Dermis blood vessel endothelial cell (primary cell): ENCODE measurements around the gene LRP1B. TPM values are rescaled to one million over a fixed set of nuclear protein-coding genes. Genes with fewer than 3 reads are reported as not detected.

ENCODE experiments used
- DNase-seq: peaks from one replicate; pipeline ENCODE4 v3.0.0; 2010
- total RNA-seq: library from RNA; depleted of rRNA; stranded (reverse); fragments of >200 nt; gene quantifications from 2 replicates; pipeline ENCODE4 v1.2.3, GENCODE V29; 2014

The LRP1B gene
- total RNA-seq, 1 donor from 2014 or later: under 0.01 TPM

GRCh38 chr2:141392517-141393213 is 738.2 kb downstream of the LRP1B start:
- peak; percentile 1 for DNase-seq

GRCh38 chr2:141386168-141386567 is 744.6 kb downstream of the LRP1B start:
- no peak for DNase-seq

- DNase-seq: no peak
Observed at GRCh38 chr2:141384676-141385075, 746.1 kb downstream of the LRP1B start.

- DNase-seq: no peak
Observed at GRCh38 chr2:141381946-141382345, 748.9 kb downstream of the LRP1B start.

GRCh38 chr2:141380008-141380979 is 750.5 kb downstream of the LRP1B start:
- DNase-seq: no peak

- no peak for DNase-seq
Observed at GRCh38 chr2:141364821-141365220, 766.0 kb downstream of the LRP1B start.

- DNase-seq: no peak
Observed at GRCh38 chr2:141362311-141362710, 768.5 kb downstream of the LRP1B start.

GRCh38 chr2:141348481-141348880 is 782.3 kb downstream of the LRP1B start:
- DNase-seq: no peak

- DNase-seq: peak; percentile 1
Observed at GRCh38 chr2:141341444-141341843, 789.4 kb downstream of the LRP1B start.

- DNase-seq: no peak
Observed at GRCh38 chr2:141331127-141331526, 799.7 kb downstream of the LRP1B start.

- DNase-seq: no peak
Observed at GRCh38 chr2:141329964-141330363, 800.9 kb downstream of the LRP1B start.

GRCh38 chr2:141323571-141323970 is 807.2 kb downstream of the LRP1B start:
- no peak for DNase-seq

GRCh38 chr2:141317986-141318385 is 812.8 kb downstream of the LRP1B start:
- DNase-seq: no peak

- no peak for DNase-seq
Observed at GRCh38 chr2:141316606-141317005, 814.2 kb downstream of the LRP1B start.

GRCh38 chr2:141316103-141316502 is 814.7 kb downstream of the LRP1B start:
- DNase-seq: no peak

- no peak for DNase-seq
Observed at GRCh38 chr2:141313972-141314371, 816.8 kb downstream of the LRP1B start.

GRCh38 chr2:141311430-141311829 is 819.4 kb downstream of the LRP1B start:
- DNase-seq: no peak

- no peak for DNase-seq
Observed at GRCh38 chr2:141306368-141306767, 824.4 kb downstream of the LRP1B start.

- no peak for DNase-seq
Observed at GRCh38 chr2:141301551-141301950, 829.3 kb downstream of the LRP1B start.

GRCh38 chr2:141280037-141280436 is 850.8 kb downstream of the LRP1B start:
- DNase-seq: no peak

- no peak for DNase-seq
Observed at GRCh38 chr2:141271346-141271745, 859.5 kb downstream of the LRP1B start.

- no peak for DNase-seq
Observed at GRCh38 chr2:141264848-141265247, 866.0 kb downstream of the LRP1B start.

GRCh38 chr2:141260911-141261310 is 869.9 kb downstream of the LRP1B start:
- DNase-seq: no peak

- DNase-seq: no peak
Observed at GRCh38 chr2:141259683-141260082, 871.1 kb downstream of the LRP1B start.
